Immature natural killer cell (primary cell): ENCODE results near the gene VPS37C. TPM values are rescaled to one million over a fixed set of nuclear protein-coding genes. Genes with fewer than 3 reads are reported as not detected.
A peak's percentile ranks its signal among the peaks of the same experiment; 100 is the strongest.

Experiments used
- DNase-seq, 3 donors: peaks; one replicate each; pipeline ENCODE4 v3.0.0; 2022; ENCODE audit warnings: mixed read lengths in 1 of 3
- H3K27ac Mint-ChIP-seq, 6 donors: one replicate each; pipeline ENCODE4 v1.8.0; 2020; ENCODE audit warnings: mixed read lengths in 6 of 6, mild to moderate bottlenecking in 5 of 6, inconsistent platforms in 4 of 6, moderate library complexity in 3 of 6
- H3K27me3 Mint-ChIP-seq, 3 donors: one replicate each; pipeline ENCODE4 v1.8.0; 2020 to 2021; ENCODE audit warnings: low read depth in 3 of 3, mild to moderate bottlenecking in 3 of 3, mixed read lengths in 3 of 3, moderate library complexity in 3 of 3, inconsistent platforms in 1 of 3
- H3K36me3 Mint-ChIP-seq, 3 donors: one replicate each; pipeline ENCODE4 v1.8.0; 2020; ENCODE audit warnings: mixed read lengths in 3 of 3, inconsistent platforms in 2 of 3, mild to moderate bottlenecking in 2 of 3
- H3K4me1 Mint-ChIP-seq, 2 donors: one replicate each; pipeline ENCODE4 v1.8.0; 2020; ENCODE audit warnings: inconsistent platforms in 2 of 2, mild to moderate bottlenecking in 2 of 2, mixed read lengths in 2 of 2, moderate library complexity in 1 of 2
- H3K4me3 Mint-ChIP-seq, 5 donors: one replicate each; pipeline ENCODE4 v1.8.0; 2020; ENCODE audit warnings: mild to moderate bottlenecking in 5 of 5, mixed read lengths in 5 of 5, inconsistent platforms in 3 of 5, moderate library complexity in 3 of 5
- H3K9me3 Mint-ChIP-seq, 6 donors: one replicate each; pipeline ENCODE4 v1.8.0; 2020; ENCODE audit warnings: mild to moderate bottlenecking in 6 of 6, mixed read lengths in 6 of 6, inconsistent platforms in 4 of 6, moderate library complexity in 3 of 6
- polyA plus RNA-seq, 3 donors: library from polyadenylated mRNA; unstranded; fragments of 300-500 nt; fragmentation: Illumina TruSeq; gene quantifications; one replicate each; pipeline ENCODE4 v1.2.3, GENCODE V29; 2021

The VPS37C gene
- polyA plus RNA-seq, 3 donors from 2014 or later, result 0.36 to 0.95 TPM; not detected in 1

DNA sequence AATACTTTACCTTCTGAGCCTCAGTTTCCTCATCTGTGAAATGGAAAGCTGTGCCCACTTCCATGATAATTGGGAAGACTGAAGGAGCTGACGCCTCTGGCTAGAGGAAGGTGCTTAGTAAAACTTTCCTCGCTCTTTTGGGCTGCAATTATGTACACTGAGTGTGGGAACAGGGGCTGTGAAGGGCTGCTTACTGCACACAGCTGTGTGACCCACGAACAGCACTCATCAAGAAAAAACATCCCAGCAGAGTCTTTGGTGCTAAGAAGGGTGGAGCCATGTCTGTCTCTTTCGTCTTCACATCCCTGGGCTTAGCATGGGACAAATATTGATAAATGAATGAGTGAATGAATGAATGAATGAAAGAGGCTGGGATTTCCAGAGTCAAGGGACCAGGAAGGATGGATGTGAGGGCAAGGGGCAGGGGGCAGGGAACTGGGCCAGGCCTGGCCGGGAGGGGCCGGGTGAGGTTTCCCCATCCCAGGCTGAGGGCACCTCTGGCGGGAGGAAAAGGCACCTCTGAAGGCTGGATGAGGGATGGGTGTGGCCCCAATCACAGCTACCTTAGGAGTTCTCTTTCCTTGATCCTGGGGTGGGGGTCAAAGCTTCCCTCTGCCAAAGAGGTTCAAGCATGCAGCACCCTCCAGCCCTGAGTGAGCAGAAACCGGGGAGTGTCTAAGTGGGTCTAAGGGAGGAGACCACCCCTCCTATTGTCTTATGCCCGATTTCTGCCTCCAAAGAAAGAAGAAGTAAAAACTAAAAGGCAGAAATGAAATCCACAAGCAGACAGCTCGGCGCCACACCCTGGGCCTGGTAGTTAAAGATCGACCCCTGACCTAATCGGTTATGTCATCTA, 68.1 kb downstream of the VPS37C start:
- H3K9me3 Mint-ChIP-seq, result no peaks in the 10 kb centered on the region
- H3K36me3 Mint-ChIP-seq, result peaks cover 0 to 3% (median 0%) of the 10 kb centered on the region in 3 donors
- H3K27me3 Mint-ChIP-seq, result peaks cover 1 to 2% (median 1%) of the 10 kb centered on the region in 3 donors
- H3K4me1 Mint-ChIP-seq, result peaks cover 3 to 10% of the 10 kb centered on the region in 2 donors
- peak overlapping the region in 2 of 6 donors; percentile 20 to 57 for H3K27ac Mint-ChIP-seq
- H3K4me3 Mint-ChIP-seq, result no peak overlapping the region
- no peak for DNase-seq

DNA sequence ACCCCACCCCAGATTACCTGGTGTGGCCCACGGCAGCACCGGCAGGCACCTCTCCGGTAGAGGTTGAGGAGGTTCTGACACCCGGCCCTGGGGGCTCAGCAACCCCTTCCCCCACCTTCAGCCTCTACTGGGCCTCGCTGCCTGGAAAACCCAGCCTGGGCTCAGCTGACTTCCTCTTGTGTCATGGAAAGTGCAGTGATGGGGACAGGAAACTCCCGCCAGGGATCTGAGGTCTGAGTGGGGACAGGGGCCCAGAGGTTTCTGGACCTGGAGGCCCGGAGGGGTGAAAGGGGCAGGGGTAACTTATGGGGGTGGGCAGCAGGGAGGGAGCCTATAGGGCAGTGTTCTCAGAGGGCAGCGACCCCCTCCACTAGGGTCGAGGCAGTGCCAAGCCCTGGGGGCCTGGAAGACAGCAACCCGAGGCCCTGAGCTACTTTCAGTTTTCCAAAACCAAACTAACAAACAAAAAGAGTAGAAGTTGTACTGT, 68.9 kb downstream of the VPS37C start:
- Mint-ChIP-seq H3K27me3 (peaks cover 1 to 4% (median 1%) of the 10 kb centered on the region in 3 donors), H3K9me3 (no peaks in the 10 kb centered on the region), H3K4me1 (peaks cover 3 to 10% of the 10 kb centered on the region in 2 donors), H3K27ac (peak overlapping the region in 2 of 6 donors; percentile 20 to 57), H3K36me3 (peaks cover 0 to 3% (median 3%) of the 10 kb centered on the region in 3 donors), H3K4me3 (no peak overlapping the region)
- DNase-seq, result no peak

DNA sequence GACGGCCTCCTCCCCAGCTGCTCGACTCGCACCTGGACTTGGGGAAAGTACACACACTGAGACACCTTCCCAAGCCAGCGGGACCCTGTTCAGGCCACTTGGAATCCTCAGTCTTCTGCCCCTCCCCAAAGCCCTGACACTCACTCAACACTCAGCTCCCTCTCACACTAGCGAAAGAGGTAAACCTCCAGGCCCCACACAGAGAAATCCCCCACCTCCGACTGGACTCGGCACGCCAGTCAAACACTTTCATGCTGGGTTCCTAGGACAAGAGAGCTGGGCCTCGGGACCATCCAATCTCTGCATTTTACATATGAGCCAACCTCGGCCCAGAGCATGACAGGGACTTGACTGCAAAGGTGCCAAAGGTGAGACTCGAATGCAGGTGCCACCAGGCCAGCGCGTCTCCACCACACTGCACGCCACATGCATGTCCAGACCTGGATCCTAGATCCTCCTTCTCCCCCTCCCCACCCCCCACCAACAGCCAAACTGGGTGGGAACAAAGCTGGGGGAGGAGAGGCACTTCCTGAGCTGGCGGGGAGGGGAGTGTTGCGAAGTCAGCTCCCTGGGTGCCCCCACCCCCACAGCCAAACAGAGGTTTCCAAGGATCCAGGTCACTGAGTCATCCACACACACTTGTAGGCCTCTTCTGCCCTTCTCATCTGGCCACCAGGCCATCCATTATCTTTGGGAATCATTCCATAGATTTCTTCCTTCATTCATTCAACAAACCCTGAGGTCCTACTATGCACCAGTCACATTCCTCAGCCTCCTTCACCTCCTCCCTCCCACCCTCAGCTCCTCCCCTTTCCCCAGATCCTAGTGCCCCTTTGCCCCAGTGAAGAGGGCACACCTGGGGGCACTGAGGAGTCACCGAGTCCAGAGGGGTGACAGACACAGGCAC, 69.6 kb downstream of the VPS37C start:
- Mint-ChIP-seq H3K9me3 (no peaks in the 10 kb centered on the region), H3K4me3 (no peak overlapping the region), H3K36me3 (peaks cover 0 to 4% (median 3%) of the 10 kb centered on the region in 3 donors), H3K27ac (peak overlapping the region in 3 of 6 donors; percentile 21 to 57 (median 28)), H3K4me1 (peaks cover 3 to 10% of the 10 kb centered on the region in 2 donors), H3K27me3 (peaks cover 1 to 4% (median 1%) of the 10 kb centered on the region in 3 donors)
- no peak for DNase-seq

DNA sequence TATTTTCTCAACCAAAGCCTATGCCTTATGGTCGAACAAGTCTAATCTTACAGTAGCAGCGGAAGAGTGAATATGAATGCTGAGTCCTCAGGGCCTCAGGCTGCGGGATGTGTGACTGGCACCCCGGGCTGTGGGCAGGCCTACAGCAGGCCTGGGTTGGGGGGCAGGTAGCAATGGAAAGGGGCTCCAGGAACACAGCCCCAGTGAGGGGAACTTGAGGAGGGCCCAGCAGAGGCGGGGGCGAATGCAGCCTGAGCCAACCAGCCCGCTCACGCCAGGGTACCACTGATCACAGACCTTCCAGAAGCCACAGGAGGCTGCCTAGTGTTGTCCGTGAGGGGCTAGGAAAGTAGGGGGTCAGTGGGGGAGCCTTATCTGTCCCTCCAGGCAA, 70.2 kb downstream of the VPS37C start:
- Mint-ChIP-seq H3K27me3 (peaks cover 1 to 4% (median 1%) of the 10 kb centered on the region in 3 donors), H3K36me3 (peaks cover 0 to 4% (median 3%) of the 10 kb centered on the region in 3 donors), H3K9me3 (no peaks in the 10 kb centered on the region), H3K4me3 (no peak overlapping the region), H3K27ac (peak overlapping the region in 2 of 6 donors; percentile 19 to 40), H3K4me1 (peaks cover 3 to 10% of the 10 kb centered on the region in 2 donors)
- no peak for DNase-seq

DNA sequence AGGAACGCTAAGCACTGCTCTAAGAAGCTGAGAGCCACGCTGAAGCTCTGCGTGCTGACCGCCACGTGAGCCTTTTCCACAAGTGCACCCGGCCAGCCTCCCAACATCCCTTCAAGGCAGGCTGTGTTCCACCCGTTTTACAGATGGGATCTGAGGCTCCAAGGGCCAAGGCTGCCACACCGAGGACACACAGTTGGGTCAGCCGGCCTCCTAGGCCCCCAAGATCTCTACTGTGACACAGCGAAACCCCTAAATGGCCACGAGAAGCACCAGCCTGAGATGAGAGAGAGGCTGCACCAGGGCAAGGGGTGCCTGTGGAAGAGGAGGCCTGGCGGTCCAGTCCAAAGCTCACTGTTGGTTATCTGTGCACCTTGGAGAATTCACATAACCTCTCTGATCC, 70.7 kb downstream of the VPS37C start:
- Mint-ChIP-seq H3K36me3 (peaks cover 0 to 4% (median 3%) of the 10 kb centered on the region in 3 donors), H3K4me3 (no peak overlapping the region), H3K27me3 (peaks cover 1 to 4% (median 1%) of the 10 kb centered on the region in 3 donors), H3K9me3 (no peaks in the 10 kb centered on the region), H3K27ac (peak overlapping the region in 2 of 6 donors; percentile 19 to 40), H3K4me1 (peaks cover 3 to 10% of the 10 kb centered on the region in 2 donors)
- DNase-seq, result no peak

DNA sequence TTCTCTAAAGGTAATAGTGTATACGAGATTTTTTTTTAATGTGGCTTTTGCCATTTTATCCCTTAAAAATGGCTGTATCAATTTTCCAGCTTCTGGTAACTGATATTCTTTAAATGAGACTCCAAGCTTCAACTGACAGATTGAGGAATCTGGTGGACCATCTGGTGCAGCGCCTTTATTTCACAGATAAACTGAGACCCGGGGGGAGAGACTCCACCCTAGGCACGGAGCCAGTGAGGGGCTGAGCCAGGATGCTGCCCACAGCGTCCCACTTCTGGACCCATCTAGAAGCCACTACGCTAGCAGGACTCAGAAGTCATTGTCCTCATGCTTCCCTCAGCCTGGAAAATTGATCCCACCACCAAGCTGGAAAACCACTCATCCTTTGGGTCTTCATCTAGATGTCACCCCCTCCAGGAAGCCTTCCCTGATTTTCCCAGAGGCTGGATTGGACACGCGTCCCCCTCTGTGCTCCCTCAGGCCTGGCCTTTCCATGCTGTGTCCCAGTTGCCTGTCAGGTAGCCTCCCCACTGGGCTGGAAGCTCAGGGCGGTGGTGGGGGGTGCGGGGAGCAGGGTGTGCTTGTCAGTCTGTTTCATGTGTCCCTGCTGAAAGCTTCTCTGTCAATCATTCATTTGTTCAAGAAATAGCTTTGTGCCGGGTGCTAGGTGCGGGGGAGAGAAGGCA, 71.3 kb downstream of the VPS37C start:
- no peak for DNase-seq
- Mint-ChIP-seq H3K36me3 (peaks cover 0 to 4% (median 3%) of the 10 kb centered on the region in 3 donors), H3K9me3 (no peaks in the 10 kb centered on the region), H3K4me1 (peaks cover 3 to 8% of the 10 kb centered on the region in 2 donors), H3K27me3 (peaks cover 1 to 4% (median 1%) of the 10 kb centered on the region in 3 donors), H3K4me3 (no peak overlapping the region), H3K27ac (no peak overlapping the region)

DNA sequence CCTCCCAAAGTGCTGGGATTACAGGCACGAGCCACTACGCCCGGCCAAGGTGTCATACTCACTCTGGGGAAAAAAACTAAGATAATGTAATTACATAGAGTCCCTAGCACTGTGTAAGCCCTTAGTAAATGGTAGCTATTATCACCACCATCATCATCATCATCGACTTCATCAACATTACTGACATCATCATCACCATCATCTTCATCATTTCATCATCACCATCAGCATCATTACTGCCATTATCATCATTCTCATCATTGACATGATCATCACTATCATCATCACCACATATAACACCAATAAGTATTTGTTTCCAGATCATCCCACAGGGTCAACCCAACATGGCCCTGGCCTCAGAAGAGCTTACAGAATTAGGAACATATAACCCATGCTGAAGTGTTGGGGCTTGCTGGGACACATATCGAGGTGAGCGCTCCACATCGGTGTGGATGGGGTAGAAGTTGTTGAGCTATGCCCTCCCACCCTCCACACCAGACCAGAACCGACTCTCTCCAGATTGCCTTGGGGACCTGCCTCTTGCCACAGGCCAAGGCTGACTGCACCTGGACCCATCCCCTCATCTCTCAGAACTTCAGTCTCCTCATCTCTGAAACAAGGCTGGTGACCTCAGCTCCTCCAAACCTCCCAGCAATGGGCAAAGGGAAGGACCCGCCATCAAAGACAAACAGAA, 73.7 kb downstream of the VPS37C start:
- no peak overlapping the region for H3K27ac Mint-ChIP-seq
- no peak for DNase-seq
- H3K27me3 Mint-ChIP-seq, result peaks cover 0 to 9% (median 0%) of the 10 kb centered on the region in 3 donors
- peaks cover 0 to 4% (median 0%) of the 10 kb centered on the region in 3 donors for H3K36me3 Mint-ChIP-seq
- H3K9me3 Mint-ChIP-seq, result no peaks in the 10 kb centered on the region
- H3K4me1 Mint-ChIP-seq, result peaks cover 3 to 14% of the 10 kb centered on the region in 2 donors
- H3K4me3 Mint-ChIP-seq, result no peak overlapping the region

DNA sequence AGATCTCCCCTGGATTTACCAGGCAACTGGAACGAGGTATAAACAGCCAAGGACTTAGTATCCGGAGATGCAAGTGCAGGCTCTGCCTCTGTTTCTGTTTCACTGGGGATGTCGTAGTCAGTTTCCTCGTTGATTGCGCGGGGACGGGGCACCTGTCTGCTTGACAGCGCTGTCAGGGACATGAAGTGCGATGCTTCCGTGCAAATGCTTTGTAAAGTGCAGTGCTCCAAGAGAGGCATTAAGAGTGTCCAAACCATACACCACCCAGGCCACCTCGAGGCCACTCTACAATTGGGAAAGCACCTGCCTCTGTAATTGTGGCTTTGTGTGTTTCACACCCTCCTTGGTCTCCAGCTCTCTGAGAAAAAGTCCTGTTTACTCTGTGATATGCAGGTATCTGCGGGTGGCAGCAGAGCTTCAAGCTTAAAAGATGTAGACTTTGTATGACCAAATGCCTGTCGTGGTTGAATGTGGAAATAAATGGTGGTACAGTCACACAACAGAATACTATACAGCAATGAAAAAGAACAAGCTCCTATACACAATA, 77.6 kb downstream of the VPS37C start:
- H3K4me3 Mint-ChIP-seq, result peak overlapping the region in 1 of 5 donors; percentile 29
- peak; percentile 26 to 32 (median 28) for DNase-seq
- peak overlapping the region in 2 of 6 donors; percentile 9 to 45 for H3K27ac Mint-ChIP-seq
- peaks cover 15 to 30% of the 10 kb centered on the region in 2 donors for H3K4me1 Mint-ChIP-seq
- peaks cover 0 to 11% (median 2%) of the 10 kb centered on the region in 3 donors for H3K27me3 Mint-ChIP-seq
- peaks cover 0 to 4% (median 0%) of the 10 kb centered on the region in 3 donors for H3K36me3 Mint-ChIP-seq
- H3K9me3 Mint-ChIP-seq, result no peaks in the 10 kb centered on the region

DNA sequence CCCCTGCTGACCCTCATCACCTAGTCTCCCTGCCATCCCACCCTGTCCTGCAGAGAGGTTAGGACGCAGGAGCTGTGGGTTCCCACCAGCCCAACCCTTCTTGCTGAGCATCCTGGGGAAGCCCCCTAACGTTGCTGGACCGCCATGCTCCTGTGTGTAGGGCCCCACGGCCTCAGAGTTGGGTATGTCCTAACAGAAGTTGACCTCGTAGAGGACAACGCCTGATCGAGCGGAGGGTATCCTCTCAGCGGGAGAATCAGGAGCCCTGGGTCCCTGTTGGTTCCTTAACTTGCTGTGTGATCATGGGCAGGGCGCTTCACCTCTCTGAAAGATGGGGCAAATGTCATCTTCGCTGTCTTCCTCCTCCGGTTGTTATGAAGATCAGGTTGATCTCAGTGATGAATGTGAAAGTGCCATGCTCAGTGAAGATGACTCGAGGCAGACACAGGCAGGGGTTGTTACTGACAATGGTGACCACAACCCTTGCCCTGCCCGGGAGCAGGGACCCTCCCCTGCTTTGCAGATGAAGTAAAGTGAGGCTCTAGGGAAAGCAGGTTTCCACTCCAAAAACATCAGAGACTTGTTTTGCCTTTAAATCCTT, 78.2 kb downstream of the VPS37C start:
- Mint-ChIP-seq H3K27ac (peak overlapping the region in 3 of 6 donors; percentile 7 to 63 (median 15)), H3K36me3 (peaks cover 0 to 4% (median 0%) of the 10 kb centered on the region in 3 donors), H3K4me3 (peak overlapping the region in 2 of 5 donors; percentile 18 to 29), H3K27me3 (peaks cover 0 to 11% (median 2%) of the 10 kb centered on the region in 3 donors), H3K4me1 (peaks cover 15 to 30% of the 10 kb centered on the region in 2 donors), H3K9me3 (no peaks in the 10 kb centered on the region)
- DNase-seq, result no peak

DNA sequence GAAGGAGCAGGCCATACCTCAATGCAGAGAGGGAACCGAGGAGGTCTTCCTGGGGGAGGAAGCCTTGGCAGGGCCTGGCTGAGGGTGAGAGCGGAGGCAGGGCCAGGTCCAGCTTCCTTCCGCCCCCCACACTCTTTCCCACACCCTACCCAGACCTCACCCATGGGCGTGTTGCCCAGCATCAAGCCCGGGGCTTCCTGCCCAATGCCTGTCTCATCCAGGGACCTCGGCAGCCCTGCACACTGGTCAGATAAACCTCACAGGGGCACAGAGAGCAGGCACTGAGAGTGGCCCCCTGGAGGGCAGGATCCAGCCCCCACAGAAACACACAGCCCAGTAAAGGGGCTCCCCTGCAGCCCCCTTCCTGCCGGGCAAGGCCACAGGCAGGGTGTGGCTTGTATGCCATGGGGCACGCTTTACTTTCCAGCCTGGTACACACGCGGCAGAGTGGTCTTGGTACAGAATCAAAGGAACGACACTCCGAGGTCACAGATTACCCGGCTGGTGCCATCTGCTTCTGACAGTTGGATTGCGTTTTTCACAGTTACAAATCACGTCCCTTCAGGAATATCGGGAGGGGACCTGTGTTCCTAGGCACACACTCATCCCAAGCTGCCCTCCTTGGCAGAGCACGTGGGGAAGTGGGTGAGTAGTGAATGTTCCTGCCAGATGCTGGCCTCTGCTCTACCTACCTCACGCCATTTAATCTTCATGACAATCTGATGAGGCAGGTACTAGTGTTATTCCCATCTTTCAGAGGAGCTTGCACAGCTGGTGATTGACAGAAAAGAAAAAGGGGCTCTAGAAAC, 79.0 kb downstream of the VPS37C start:
- Mint-ChIP-seq H3K4me3 (peak overlapping the region in 4 of 5 donors; percentile 8 to 51 (median 21)), H3K4me1 (peaks cover 15 to 30% of the 10 kb centered on the region in 2 donors), H3K27me3 (peaks cover 0 to 9% (median 2%) of the 10 kb centered on the region in 3 donors), H3K27ac (no peak overlapping the region), H3K36me3 (no peaks in the 10 kb centered on the region), H3K9me3 (no peaks in the 10 kb centered on the region)
- no peak for DNase-seq

DNA sequence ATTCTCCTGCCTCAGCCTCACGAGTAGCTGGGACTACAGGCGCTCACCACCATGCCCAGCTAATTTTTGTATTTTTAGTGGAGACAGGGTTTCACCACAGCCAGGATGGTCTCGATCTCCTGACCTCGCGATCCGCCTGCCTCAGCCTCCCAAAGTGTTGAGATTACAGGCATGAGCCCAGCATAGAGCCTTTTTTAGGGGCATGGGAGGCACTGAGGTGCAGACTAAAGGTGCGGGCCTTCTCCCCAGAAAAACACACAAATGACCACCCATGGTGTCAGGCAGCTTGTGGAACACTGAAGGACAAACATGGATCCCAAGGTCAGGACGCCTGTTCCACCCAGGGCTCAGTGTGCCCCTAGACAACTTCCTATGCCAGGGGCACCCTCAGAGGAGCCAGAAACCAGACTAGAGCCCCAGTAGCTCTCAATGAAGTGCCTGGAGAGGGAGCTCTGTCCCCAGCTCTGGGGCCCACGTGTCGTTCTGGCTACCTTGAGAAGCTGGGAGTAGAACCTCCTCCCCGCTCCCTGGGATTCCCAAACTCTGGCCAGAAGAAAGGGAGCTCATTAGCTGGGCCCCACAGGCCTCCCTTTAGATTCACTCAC, 80.1 kb downstream of the VPS37C start:
- DNase-seq, result no peak

More for the DNA sequence above, 80.1 kb downstream of the VPS37C start:
- H3K9me3 Mint-ChIP-seq, result no peaks in the 10 kb centered on the region
- H3K27me3 Mint-ChIP-seq, result peaks cover 0 to 9% (median 2%) of the 10 kb centered on the region in 3 donors
- peaks cover 15 to 30% of the 10 kb centered on the region in 2 donors for H3K4me1 Mint-ChIP-seq
- H3K36me3 Mint-ChIP-seq, result no peaks in the 10 kb centered on the region
- no peak overlapping the region for H3K4me3 Mint-ChIP-seq
- no peak overlapping the region for H3K27ac Mint-ChIP-seq
